Gastroesophageal sphincter (tissue), 3 donors: Measurements from ENCODE around the gene DMKN.

Experiments
- EP300 ChIP-seq: sonication (generic); formaldehyde crosslinking; IDR thresholded peaks from one replicate; pipeline ENCODE4 v1.6.1; 2017; ENCODE audit warnings: antibody characterized with exemption, mild to moderate bottlenecking
- TF ChIP-seq, protein P1 (sequence below), 4 experiments: fragments of 200-600 bp in 2 of 4; fragments of 450-650 bp in 2 of 4; sonication (generic) in 1 of 4; IDR thresholded peaks; one replicate each; pipeline ENCODE4 v1.5.1; 2017 to 2019; ENCODE audit warnings: antibody characterized with exemption in 4 of 4, mild to moderate bottlenecking in 2 of 4, moderate library complexity in 2 of 4

DNA sequence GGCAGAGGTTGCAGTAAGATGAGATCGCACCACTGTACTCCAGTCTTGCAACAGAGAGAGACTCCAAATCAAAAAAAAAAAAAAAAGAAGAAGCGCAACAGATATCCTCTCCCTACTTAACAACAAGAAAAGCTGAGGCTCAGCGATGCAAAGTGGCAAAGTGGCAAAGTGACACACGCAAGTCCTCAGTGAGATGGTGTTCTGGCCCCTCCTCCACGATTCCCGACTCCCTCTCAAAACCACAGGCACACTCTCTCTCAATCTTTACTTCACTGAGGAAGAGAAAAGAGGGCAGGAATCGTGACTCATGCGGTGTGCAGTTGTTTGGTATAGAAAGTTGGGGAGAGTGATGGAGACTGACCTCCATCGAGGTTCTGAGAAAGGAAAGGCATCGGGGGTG, 52.8 kb downstream of the DMKN start:
- TF ChIP-seq EP300, result no peak
- TF ChIP-seq, protein P1, sequence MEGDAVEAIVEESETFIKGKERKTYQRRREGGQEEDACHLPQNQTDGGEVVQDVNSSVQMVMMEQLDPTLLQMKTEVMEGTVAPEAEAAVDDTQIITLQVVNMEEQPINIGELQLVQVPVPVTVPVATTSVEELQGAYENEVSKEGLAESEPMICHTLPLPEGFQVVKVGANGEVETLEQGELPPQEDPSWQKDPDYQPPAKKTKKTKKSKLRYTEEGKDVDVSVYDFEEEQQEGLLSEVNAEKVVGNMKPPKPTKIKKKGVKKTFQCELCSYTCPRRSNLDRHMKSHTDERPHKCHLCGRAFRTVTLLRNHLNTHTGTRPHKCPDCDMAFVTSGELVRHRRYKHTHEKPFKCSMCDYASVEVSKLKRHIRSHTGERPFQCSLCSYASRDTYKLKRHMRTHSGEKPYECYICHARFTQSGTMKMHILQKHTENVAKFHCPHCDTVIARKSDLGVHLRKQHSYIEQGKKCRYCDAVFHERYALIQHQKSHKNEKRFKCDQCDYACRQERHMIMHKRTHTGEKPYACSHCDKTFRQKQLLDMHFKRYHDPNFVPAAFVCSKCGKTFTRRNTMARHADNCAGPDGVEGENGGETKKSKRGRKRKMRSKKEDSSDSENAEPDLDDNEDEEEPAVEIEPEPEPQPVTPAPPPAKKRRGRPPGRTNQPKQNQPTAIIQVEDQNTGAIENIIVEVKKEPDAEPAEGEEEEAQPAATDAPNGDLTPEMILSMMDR (IDR thresholded peaks at IDR 0.05), result no peak
